ENCODE data around the gene CPD. TPM values are rescaled to one million over a fixed set of nuclear protein-coding genes. Genes with fewer than 3 reads are reported as not detected.

The CPD gene
- total and polyA plus RNA-seq, 2 of the 13 experiments (the other 11 are each of a cell fraction or from before 2014, with no cell fraction given), result 46.1 to 72.3 TPM

DNA sequence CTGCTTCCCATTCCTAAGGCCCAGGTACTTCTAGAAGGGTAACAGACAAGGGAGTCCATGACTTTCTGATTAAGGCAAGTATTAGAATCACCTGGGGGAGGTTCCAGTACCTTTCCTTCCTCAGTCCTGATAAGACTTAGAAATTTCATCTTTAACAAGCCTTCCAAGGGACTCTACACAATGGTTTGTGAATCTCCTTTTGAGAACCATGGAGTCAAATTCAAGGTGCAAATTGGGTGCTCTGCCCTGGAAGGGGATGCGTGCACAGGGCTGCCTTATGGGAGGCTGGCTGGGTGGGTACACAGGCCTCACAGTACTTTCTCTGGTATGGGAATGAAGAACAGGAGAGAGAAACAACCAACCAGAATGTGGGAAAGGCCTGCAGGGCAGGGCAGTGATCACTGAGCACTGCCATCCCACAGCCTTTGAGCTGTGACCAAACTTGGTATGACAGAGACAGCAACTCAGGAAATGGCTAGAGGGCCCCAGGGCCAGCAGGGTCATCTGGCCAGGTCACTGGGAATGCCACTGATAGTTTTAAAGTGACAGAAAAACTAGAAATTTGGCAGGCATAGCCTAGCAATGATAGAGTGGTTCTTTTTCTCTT is 41.2 kb upstream of the CPD start (continued):
- TF ChIP-seq GPBP1L1 (CRISPR knock-in tag; IDR thresholded peaks at IDR 0.05) (no peak), TRAFD1 (CRISPR knock-in tag; IDR thresholded peaks at IDR 0.05; ENCODE audit: borderline replicate concordance) (no peak), ZMAT5 (CRISPR knock-in tag; IDR thresholded peaks at IDR 0.05; ENCODE audit: borderline replicate concordance, low read depth) (no peak), ZFAT (CRISPR knock-in tag; conservative IDR thresholded peaks at IDR 0.05) (no peak), MED13 (CRISPR knock-in tag; IDR thresholded peaks at IDR 0.05) (no peak), PCBP2 (optimal IDR thresholded peaks at IDR 0.05; ENCODE audit: low read depth, low read length, poor library complexity, severe bottlenecking) (no peak), HOXD1 (CRISPR knock-in tag; IDR thresholded peaks at IDR 0.05) (no peak)
- TF ChIP-seq, protein P1, sequence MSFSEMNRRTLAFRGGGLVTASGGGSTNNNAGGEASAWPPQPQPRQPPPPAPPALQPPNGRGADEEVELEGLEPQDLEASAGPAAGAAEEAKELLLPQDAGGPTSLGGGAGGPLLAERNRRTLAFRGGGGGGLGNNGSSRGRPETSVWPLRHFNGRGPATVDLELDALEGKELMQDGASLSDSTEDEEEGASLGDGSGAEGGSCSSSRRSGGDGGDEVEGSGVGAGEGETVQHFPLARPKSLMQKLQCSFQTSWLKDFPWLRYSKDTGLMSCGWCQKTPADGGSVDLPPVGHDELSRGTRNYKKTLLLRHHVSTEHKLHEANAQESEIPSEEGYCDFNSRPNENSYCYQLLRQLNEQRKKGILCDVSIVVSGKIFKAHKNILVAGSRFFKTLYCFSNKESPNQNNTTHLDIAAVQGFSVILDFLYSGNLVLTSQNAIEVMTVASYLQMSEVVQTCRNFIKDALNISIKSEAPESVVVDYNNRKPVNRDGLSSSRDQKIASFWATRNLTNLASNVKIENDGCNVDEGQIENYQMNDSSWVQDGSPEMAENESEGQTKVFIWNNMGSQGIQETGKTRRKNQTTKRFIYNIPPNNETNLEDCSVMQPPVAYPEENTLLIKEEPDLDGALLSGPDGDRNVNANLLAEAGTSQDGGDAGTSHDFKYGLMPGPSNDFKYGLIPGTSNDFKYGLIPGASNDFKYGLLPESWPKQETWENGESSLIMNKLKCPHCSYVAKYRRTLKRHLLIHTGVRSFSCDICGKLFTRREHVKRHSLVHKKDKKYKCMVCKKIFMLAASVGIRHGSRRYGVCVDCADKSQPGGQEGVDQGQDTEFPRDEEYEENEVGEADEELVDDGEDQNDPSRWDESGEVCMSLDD (CRISPR knock-in tag; IDR thresholded peaks at IDR 0.05; ENCODE audit: borderline replicate concordance), result no peak
